Stimulated activated CD8-positive, alpha-beta memory T cell treated with anti-CD3 and anti-CD28 coated beads, Interleukin-7, amount 100 ng/mL, for 4 hours (primary cell): ENCODE measurements around the gene KIF3A.
"Not testable (repeated sequence)": the region's sequence is repeated elsewhere in the genome, so short reads cannot be mapped to it uniquely, and the experiment has no call there.

Source experiments
- DNase-seq, 2 donors: peaks; one replicate each; pipeline ENCODE4 v3.0.0-alpha.2; 2020; ENCODE audit warnings: low read depth in 2 of 2

The KIF3A gene

DNA sequence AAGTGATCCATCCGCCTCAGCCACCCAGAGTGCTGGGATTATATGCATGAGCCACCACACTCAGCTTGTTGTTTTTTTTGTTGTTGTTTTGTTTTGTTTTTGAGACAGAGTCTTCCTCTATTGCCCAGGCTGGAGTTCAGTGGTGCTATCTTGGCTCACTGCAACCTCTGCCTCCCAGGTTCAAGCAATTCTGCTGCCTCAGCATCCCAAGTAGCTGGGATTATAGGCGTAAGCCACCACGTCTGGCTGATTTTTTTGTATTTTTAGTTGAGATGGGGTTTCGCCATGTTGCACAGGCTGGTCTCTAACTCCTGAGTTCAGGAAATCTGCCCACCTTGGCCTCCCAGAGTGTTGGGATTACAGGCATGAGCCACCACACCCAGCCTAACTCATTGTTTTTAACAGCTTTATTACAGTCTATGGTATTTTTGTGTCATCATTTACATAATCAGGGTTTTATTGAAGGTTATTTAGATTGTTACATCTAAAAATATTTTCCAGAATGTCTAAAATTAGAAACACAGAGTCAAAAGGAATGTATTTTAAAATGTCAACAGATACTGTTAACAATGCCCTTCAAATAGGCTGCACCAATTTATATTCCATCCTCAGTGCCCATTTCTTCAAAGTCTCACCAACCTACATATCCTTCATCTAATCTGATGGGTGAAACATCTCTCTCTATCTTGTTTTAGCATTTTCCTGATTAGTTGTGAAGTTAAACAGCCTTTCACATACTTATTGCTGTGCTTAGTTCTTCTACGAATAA, 18.6 kb downstream of the KIF3A start:
- DNase-seq: no peak

DNA sequence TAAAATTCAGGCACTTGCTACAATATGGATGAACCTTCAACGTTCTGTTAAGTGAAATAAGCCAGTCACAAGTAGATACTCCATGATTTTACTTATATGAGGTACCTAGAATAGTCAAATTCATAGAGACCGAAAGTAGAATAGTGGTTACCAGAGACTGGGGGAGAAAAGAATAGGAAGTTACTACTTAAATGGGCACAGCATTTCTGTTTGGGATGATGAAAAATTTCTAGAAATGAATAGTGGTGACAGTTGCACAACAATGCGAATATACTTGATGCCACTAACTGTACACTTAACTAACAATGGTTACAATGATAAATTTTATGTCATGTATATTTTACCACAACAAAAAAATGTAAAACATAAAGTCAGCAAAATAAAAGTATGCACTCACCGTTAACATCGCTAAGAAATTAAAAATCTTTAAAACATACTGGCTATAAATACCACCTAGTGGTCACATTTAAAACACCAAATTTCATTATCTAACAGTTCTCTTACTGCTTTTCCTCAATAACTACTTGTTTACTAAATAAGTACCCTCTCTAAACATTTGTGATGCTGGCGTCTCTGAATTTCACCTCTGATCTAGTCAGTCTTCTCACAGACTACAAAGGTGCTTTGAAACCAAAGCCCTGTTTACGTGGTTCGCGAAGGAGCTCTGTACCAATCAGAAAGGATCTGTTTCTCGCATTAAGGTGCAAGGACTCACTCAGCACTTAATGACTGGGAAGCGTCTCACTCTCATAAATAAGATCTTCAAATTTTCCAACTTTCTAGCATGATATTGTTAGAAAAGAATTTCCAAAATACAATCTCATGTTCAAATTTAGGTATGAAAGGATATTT, 22.7 kb downstream of the KIF3A start:
- no peak for DNase-seq

- no peak for DNase-seq
Measured at GRCh38 chr5:132708645-132709044, 28.7 kb downstream of the KIF3A start.

DNA sequence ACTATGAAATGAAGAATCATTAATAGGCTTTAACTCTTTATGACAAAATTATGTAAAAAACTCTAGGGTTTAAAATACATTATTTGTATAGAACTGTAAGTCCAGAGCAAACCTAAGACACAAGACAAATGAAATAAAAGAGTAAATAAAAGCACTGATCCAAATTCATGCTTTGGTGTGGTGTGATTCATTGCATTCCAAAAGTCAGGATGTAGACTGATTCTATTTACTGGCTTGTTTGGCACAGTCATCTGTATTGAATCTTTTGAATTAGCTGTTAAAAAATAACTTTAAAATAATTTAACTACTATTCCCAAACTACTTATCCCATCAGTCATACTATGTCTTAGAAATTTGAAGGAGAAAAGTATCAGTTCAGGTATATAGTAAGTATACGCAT, 32.5 kb downstream of the KIF3A start:
- DNase-seq: no peak

DNA sequence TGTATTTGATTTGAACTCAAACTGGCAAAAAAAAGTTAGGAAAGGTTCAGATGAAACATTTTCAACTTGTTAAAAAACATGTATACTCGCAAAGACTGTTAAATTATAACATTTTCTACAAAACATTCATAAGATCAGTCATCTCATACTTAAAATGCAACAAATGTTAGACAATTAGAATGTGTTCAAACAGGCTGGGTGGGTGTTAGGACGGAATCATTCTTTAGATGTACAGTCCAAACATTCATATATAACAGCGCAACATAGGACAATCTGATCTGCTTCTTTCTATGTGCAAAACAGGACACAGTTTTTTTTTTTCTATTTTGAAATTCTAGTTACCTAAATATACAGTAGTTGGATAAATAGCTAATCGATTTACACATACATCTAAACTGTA, 41.4 kb downstream of the KIF3A start:
- DNase-seq: no peak

DNA sequence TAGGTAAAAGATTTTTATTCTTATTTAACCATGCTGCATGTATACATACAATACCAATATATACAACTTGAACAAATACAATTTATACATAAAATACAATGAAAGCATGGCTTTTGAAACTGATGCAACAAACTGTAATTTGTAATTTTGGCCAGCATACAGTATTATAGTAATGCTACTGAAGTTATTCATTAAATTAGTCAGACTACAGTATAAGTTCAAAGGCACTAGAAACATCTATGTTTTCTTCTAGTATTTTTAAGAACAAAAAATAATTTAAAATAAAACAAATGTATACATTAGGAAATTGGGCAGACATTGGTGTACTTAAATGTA, 44.7 kb downstream of the KIF3A start:
- no peak for DNase-seq

DNA sequence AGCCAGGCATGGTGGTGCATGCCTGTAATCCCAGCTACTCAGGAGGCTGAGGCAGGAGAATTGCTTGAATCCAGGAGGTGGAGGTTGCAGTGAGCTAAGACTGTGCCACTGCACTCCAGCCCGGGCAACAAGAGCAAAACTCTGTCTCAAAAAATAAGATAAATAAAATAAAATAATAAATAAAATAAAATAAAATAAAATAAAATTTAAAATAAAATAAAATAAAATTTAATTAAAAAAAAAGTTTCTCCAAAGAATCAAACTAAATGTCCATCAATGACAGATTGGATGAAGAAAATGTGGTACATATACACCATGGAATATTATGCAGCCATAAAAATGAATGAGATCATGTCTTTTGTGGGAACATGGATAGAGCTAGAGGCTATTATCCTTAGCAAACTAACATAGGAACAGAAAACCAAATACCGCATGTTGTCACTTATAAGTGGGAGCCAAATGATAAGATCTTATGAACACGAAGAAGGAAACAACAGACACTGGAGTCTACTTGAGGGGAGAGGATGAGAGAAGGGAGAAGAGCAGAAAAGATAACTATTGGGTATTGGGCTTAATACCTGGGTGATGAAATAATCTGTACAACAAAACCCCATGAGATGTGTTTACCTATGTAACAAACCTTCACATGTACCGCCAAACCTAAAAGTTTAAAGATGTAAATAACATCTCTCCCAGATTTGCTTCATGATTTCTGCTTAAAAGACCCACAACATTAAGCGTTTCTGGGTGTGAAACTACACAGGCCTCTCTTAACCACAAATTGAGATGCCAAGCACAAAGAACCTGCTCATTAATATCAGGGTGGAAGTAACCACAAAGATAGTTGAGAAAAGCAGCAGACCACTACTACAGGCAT, 45.4 kb downstream of the KIF3A start:
- DNase-seq: not testable (repeated sequence)

GRCh38 chr5:132690156-132690555, 47.2 kb downstream of the KIF3A start:
- no peak for DNase-seq

DNA sequence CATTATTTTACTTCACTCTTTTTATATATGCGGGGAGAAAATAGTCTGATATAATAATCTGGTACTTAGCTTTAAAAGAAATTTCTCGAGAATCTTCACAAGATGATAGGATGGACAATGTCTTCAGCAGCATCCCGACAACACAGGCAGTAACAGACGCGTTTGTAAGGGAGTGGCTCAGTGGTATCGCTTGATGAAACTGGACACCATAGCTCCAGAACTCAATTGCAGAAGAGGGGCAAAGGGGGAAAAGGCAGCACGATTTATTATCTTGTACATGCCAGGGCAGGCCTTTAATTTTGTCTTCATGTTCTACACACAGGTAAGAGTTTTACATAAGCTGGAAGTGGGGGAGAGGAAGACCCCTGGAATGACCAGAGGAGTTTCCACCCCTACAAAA, 47.8 kb downstream of the KIF3A start:
- no peak for DNase-seq

DNA sequence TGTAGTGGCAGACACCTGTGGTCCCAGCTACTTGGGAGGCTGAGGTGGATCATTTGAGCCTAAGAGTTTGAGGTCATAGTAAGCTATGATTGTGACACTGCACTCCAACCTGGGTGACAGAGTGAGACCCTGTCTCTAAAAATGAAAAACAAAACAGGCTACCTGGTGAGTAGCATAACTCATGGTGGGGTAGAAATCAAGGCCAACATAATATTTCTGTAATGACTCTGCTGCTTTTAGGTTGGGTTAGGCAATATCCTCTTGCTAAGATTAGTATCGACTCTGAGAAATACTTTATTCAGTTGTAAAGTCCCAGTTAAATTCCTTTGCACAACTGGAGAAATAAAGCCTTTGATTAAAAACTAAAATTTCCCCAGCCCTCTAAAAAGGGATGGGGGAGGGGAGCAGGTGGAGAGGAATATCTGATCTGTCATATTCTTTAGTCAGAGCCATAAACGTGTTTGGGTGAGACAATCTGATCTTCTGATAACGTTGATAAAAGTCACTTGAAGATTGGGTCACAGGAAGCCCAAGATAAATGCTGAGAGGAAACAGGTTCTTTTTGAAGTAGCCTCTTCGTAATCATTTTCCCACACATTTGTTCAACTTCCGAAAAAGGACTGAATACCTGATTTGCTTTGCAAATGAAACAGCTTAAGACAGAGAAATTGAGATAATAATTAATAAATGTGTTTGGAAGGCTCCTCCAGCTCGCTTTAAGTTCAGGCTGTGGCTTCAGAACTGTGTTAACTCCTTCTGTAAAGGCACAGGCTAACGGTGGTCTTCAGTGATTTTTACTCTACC, 48.6 kb downstream of the KIF3A start:
- no peak for DNase-seq

DNA sequence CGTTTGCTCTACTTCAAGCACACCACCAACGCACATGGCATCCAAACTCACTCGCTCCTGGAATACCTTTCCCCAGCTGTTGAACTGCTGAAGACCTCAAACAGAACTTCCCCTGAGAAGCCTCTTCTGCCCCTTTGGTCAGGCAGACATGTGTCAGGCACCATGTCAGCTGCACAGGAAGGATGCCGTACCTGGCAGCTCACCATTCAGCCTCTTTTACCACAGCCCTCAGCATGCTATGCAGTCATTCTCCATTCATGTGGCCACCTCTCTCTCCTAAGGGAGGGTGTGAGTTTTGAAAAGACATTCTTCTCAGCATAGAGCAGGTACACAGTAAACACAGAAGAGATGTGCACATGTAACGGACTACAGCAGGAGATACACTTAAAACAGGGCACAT, 49.4 kb downstream of the KIF3A start:
- no peak for DNase-seq

GRCh38 chr5:132686193-132686592, 51.2 kb downstream of the KIF3A start:
- no peak for DNase-seq

GRCh38 chr5:132684922-132685720, 52.2 kb downstream of the KIF3A start:
- no peak for DNase-seq

DNA sequence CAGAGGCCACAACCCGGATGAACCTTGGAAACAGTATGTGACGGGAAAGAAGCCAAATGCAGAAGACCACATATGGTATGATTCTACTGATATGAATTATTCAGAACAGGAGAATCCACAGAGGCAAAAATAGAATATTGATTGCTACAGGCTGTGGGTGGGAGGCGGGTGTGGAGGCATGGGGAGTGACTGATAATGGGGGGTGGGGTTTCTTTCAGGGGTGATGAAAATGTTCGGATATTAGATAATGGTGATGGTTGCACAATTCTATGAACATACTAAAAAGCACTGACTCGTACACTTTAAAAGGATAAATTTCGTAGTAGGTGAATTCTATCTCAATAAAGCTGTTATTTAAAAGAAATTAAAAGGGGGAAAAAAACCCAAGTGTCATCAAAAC, 52.9 kb downstream of the KIF3A start:
- DNase-seq: no peak

DNA sequence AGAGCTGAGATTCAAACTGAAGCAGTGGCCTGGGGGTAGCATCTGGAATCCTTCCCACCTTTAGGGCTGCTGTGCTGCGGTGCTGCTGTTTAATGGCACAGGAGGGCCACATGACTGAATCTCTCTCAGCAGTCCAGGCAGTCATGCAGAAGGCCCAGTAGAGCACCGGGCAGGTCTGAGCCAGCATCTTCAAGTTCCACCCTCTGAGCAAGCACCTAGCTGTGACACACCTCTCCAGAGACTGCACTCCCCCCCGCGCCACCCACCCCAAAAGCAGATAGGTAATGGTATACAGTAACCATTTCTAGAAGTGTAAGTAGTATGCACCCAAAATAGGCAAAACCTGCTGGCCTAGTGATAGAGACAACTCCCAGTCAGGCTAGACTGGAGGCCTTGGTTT, 55.4 kb downstream of the KIF3A start:
- no peak for DNase-seq

DNA sequence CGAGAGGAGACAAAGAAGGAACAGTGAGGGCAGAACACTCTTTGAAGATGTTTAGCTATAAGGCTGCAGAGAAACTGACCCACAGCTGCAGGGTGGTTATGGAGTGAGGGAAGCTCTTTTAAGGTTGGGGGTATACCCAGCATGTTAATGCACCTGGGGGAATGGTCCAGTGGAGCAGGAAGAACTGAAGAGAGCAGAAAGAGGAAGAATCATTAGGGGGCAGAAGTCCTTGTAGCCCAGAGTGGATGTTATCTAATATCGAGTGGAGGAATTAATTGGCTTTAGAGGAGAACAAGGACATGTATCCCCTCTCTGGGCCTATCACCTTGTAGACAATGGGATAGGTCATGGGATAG, 55.9 kb downstream of the KIF3A start:
- no peak for DNase-seq

GRCh38 chr5:132680780-132681475, 56.4 kb downstream of the KIF3A start:
- DNase-seq: no peak

DNA sequence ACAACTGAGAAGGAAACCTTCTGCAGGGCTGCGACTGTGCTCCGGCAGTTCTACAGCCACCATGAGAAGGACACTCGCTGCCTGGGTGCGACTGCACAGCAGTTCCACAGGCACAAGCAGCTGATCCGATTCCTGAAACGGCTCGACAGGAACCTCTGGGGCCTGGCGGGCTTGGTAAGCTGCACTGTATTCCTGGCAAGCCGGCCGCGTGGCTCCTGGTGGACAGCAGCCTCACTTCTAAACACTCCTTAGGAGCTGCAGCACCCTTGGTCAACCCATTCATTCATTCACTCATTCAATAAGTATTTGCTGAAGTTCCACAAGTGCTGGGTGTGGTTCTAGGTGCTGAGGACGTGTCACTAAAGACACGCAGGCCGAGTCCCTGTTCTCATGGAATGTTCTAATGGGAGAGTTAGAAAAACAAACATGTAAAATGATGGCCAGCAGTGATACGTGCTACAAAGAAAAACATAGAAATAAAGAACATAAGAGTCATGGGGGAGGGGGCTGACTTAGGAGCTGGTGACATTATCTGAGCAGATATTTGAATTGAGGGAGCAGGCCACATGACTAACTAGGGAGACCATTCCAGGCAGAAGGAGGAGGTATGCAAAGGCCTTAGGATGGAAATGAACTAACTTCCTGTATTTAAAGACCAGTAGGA, 57.5 kb downstream of the KIF3A start:
- DNase-seq: no peak

- DNase-seq: no peak
Measured at GRCh38 chr5:132679166-132679565, 58.2 kb downstream of the KIF3A start.

DNA sequence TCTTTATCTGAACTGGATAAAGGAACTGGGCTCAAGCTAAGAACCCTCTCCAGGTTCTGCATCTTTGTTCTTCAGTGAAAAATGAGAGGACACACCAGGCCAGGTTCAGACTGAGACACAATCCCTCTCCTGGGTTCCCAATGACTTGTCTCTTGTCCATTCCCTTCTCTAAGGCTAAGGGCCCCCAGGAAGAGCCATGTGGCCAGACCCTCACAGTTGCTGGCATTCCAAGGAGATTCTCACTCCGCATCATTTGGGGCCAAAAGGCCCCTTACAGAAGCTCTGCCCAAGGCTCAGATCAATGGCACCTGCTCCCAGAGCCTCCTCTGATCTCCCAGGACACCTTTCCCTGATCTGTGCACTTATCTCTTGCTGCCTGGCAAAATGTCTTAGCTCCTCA, 58.6 kb downstream of the KIF3A start:
- DNase-seq: no peak
